Fibroblast of pulmonary artery (primary cell): ENCODE measurements around the gene PHEX.
"Not testable (repeated sequence)": the region's sequence is repeated elsewhere in the genome, so short reads cannot be mapped to it uniquely, and the experiment has no call there.

ENCODE experiments used
- DNase-seq: peaks from one replicate; pipeline ENCODE4 v3.0.0-alpha.2; 2010; ENCODE audit warnings: low read depth
- H3K4me3 ChIP-seq: replicated peaks from 2 replicates; pipeline ENCODE4 v1.5.1; 2011; ENCODE audit warnings: low read depth, mild to moderate bottlenecking, control low read depth, low read length, moderate library complexity
- TF ChIP-seq, protein P1 (sequence below): IDR thresholded peaks from 2 replicates; pipeline ENCODE4 v1.5.1; 2011; ENCODE audit warnings: mild to moderate bottlenecking, control low read depth, low read length, inconsistent platforms; ENCODE audit errors: missing control alignments

The PHEX gene

GRCh38 chrX:22276781-22277180 is 244.7 kb downstream of the PHEX start:
- no peak for DNase-seq
- H3K4me3 ChIP-seq = no peak overlapping the region
- TF ChIP-seq, protein P1, sequence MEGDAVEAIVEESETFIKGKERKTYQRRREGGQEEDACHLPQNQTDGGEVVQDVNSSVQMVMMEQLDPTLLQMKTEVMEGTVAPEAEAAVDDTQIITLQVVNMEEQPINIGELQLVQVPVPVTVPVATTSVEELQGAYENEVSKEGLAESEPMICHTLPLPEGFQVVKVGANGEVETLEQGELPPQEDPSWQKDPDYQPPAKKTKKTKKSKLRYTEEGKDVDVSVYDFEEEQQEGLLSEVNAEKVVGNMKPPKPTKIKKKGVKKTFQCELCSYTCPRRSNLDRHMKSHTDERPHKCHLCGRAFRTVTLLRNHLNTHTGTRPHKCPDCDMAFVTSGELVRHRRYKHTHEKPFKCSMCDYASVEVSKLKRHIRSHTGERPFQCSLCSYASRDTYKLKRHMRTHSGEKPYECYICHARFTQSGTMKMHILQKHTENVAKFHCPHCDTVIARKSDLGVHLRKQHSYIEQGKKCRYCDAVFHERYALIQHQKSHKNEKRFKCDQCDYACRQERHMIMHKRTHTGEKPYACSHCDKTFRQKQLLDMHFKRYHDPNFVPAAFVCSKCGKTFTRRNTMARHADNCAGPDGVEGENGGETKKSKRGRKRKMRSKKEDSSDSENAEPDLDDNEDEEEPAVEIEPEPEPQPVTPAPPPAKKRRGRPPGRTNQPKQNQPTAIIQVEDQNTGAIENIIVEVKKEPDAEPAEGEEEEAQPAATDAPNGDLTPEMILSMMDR = no peak

DNA sequence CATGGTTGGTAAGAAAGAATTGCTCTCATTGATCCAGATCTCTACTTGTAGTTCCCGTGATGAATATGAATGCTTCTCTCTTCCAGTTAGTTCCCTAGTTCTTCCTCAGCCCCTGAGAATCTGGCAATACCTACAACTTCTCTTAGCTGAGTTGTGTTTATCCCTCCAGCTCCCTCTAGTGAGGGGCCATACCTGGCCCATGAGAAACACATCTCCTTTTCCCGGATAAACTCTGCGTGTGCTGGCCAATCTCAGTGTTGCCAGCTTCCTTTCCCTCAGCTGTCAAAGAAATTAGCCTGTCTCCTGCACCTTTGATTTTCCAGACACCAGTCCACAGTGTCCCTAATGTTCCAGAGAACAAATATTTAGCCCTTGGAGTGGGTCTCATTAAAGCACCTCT is 246.2 kb downstream of the PHEX start:
- no peak overlapping the region for H3K4me3 ChIP-seq
- TF ChIP-seq, protein P1 = no peak
- no peak for DNase-seq

DNA sequence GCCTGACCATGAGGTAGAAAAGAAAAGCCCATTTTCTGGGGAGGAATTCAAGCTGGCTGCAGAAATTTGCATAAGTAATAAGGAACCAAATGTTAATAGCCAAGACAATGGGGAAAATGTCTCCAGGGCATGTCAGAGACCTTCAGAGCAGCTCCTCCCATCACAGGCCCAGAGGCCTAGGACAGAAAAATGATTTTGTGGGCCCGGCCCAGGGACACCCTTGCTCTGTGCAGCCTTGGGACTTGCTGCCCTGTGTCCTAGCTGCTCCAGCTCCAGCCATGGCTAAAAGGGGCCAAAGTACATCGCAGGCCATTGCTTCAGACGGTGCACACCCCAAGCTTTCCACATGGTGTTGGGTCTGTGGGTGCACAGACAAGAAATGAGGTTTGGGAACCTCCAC is 257.1 kb downstream of the PHEX start:
- H3K4me3 ChIP-seq, DNase-seq: not testable (repeated sequence)

DNA sequence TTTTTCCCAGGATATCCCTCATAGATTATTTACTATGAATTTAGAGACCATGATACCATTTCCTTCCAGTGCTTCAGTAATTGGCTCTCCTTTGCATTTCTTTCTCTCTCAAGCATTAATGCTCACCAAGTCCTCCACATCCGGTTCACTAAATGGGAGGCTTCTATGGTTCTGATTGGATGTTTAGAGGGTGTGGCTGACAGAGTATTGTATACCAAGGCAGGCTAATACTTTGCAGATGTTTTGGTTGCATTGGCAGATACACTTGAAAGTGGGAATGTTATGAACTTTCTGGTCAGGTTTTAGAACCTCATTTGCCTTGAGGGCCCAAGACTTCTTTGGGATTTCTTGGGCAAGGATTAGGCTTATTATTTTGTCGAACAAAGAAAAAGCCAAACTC is 264.7 kb downstream of the PHEX start:
- TF ChIP-seq, protein P1 = no peak
- no peak for DNase-seq
- H3K4me3 ChIP-seq = no peak overlapping the region

- TF ChIP-seq, protein P1 = no peak
- DNase-seq = peak; percentile 55
- no peak overlapping the region for H3K4me3 ChIP-seq
These were observed 268.0 kb downstream of the PHEX start for GRCh38 chrX:22300130-22300529.
